Panc1 (cell line): ENCODE data around the gene TRABD2A.

Experiments
- POLR2AphosphoS5 ChIP-seq: IDR thresholded peaks from 2 replicates; pipeline ENCODE4 v1.6.1; 2012; ENCODE audit warnings: mild to moderate bottlenecking, low read depth, low read length, moderate library complexity
- SIN3A ChIP-seq: IDR thresholded peaks from 2 replicates; pipeline ENCODE4 v1.6.1; 2012; ENCODE audit warnings: low read depth, mild to moderate bottlenecking, low read length, moderate library complexity, borderline replicate concordance; ENCODE audit not compliant: insufficient read depth
- TCF7L2 ChIP-seq: IDR thresholded peaks from 2 replicates; pipeline ENCODE4 v1.6.1; 2011; ENCODE audit warnings: mild to moderate bottlenecking, low read depth, low read length, inconsistent platforms
- TF ChIP-seq, protein P1 (sequence below): fragments of 450-650 bp; IDR thresholded peaks from 2 replicates; pipeline ENCODE4 v1.5.1; 2017; ENCODE audit warnings: mild to moderate bottlenecking
- TF ChIP-seq, protein P2 (sequence below), 2 experiments: IDR thresholded peaks; 2 replicates each; pipeline ENCODE4 v1.6.1; 2011 to 2012; ENCODE audit warnings: low read depth in 2 of 2, control low read depth in 1 of 2, low read length in 1 of 2, mild to moderate bottlenecking in 1 of 2, moderate library complexity in 1 of 2; ENCODE audit not compliant: insufficient read depth in 1 of 2

DNA sequence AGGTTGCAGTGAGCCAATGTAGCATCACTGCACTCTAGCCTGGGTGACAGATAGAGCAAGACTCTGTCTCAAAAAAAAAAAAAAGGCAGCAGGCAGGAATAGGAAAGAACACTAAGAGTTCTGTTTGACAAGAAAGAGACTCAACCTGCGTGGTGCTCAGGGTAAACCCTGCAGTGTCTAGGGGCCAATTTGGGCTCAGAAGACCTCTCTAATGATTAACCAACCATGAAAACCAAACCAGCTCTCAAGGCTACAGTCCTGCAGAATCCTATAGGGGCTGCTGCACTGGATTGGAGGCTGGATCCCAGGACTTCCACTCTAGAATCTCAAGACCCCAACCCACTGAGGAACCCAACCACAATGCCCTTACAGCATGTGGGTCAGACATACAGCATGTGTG lies 2.4 kb downstream of the TRABD2A start:
- TF ChIP-seq, protein P1, sequence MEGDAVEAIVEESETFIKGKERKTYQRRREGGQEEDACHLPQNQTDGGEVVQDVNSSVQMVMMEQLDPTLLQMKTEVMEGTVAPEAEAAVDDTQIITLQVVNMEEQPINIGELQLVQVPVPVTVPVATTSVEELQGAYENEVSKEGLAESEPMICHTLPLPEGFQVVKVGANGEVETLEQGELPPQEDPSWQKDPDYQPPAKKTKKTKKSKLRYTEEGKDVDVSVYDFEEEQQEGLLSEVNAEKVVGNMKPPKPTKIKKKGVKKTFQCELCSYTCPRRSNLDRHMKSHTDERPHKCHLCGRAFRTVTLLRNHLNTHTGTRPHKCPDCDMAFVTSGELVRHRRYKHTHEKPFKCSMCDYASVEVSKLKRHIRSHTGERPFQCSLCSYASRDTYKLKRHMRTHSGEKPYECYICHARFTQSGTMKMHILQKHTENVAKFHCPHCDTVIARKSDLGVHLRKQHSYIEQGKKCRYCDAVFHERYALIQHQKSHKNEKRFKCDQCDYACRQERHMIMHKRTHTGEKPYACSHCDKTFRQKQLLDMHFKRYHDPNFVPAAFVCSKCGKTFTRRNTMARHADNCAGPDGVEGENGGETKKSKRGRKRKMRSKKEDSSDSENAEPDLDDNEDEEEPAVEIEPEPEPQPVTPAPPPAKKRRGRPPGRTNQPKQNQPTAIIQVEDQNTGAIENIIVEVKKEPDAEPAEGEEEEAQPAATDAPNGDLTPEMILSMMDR = no peak
- TF ChIP-seq POLR2AphosphoS5 = no peak
- TF ChIP-seq, protein P2, sequence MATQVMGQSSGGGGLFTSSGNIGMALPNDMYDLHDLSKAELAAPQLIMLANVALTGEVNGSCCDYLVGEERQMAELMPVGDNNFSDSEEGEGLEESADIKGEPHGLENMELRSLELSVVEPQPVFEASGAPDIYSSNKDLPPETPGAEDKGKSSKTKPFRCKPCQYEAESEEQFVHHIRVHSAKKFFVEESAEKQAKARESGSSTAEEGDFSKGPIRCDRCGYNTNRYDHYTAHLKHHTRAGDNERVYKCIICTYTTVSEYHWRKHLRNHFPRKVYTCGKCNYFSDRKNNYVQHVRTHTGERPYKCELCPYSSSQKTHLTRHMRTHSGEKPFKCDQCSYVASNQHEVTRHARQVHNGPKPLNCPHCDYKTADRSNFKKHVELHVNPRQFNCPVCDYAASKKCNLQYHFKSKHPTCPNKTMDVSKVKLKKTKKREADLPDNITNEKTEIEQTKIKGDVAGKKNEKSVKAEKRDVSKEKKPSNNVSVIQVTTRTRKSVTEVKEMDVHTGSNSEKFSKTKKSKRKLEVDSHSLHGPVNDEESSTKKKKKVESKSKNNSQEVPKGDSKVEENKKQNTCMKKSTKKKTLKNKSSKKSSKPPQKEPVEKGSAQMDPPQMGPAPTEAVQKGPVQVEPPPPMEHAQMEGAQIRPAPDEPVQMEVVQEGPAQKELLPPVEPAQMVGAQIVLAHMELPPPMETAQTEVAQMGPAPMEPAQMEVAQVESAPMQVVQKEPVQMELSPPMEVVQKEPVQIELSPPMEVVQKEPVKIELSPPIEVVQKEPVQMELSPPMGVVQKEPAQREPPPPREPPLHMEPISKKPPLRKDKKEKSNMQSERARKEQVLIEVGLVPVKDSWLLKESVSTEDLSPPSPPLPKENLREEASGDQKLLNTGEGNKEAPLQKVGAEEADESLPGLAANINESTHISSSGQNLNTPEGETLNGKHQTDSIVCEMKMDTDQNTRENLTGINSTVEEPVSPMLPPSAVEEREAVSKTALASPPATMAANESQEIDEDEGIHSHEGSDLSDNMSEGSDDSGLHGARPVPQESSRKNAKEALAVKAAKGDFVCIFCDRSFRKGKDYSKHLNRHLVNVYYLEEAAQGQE (IDR thresholded peaks at IDR 0.05; ENCODE audit: insufficient read depth in 1 of 2, low read depth in 2 of 2, low read length in 1 of 2) = no peak
- no peak for TF ChIP-seq SIN3A
- no peak for TF ChIP-seq TCF7L2
